ENCODE data around the gene RNU1-3. TPM values are rescaled to one million over a fixed set of nuclear protein-coding genes. Genes with fewer than 3 reads are reported as not detected.
"Not testable (repeated sequence)": the region's sequence is repeated elsewhere in the genome, so short reads cannot be mapped to it uniquely, and the experiment has no call there.

Gene RNU1-3
- polyA plus RNA-seq, 1 donor = not detected

- DNase-seq = not testable (repeated sequence)
Measured at GRCh38 chr1:16636551-16637195, 30.1 kb downstream of the RNU1-3 start.

GRCh38 chr1:16635959-16636358 is 30.8 kb downstream of the RNU1-3 start:
- DNase-seq = not testable (repeated sequence)

- DNase-seq = not testable (repeated sequence)
Measured at GRCh38 chr1:16633540-16634282, 33.0 kb downstream of the RNU1-3 start.

GRCh38 chr1:16632044-16632850 is 34.5 kb downstream of the RNU1-3 start:
- DNase-seq = not testable (repeated sequence)

- DNase-seq = no peak
Measured at GRCh38 chr1:16631248-16632043, 35.3 kb downstream of the RNU1-3 start.

- no peak for DNase-seq
Measured at GRCh38 chr1:16630661-16631247, 36.0 kb downstream of the RNU1-3 start.

GRCh38 chr1:16629916-16630530 is 36.7 kb downstream of the RNU1-3 start:
- not testable (repeated sequence) for DNase-seq

- DNase-seq = no peak
Measured at GRCh38 chr1:16628361-16629111, 38.2 kb downstream of the RNU1-3 start.

GRCh38 chr1:16626409-16626983 is 40.3 kb downstream of the RNU1-3 start:
- DNase-seq = not testable (repeated sequence)

- no peak for DNase-seq
Measured at GRCh38 chr1:16625497-16626408, 41.0 kb downstream of the RNU1-3 start.

- not testable (repeated sequence) for DNase-seq
Measured at GRCh38 chr1:16623812-16624719, 42.7 kb downstream of the RNU1-3 start.

- not testable (repeated sequence) for DNase-seq
Measured at GRCh38 chr1:16623337-16623736, 43.4 kb downstream of the RNU1-3 start.

GRCh38 chr1:16621681-16622315 is 45.0 kb downstream of the RNU1-3 start:
- not testable (repeated sequence) for DNase-seq

GRCh38 chr1:16621300-16621658 is 45.5 kb downstream of the RNU1-3 start:
- DNase-seq = no peak

GRCh38 chr1:16619803-16620501 is 46.8 kb downstream of the RNU1-3 start:
- peak; percentile 75 for DNase-seq

GRCh38 chr1:16618719-16619118 is 48.0 kb downstream of the RNU1-3 start:
- DNase-seq = no peak
